ENCODE measurements around the gene CTNND2.

Gene CTNND2

GRCh38 chr5:11602298-11602697 is 301.9 kb downstream of the CTNND2 start:
- H3K36me3 ChIP-seq (replicated peaks; ENCODE audit: insufficient read depth, low read length): no peaks in the 10 kb centered on the region
- no peaks in the 10 kb centered on the region for H3K27me3 ChIP-seq (replicated peaks; ENCODE audit: insufficient read depth, low read length)
- no peak for DNase-seq
- no peaks in the 10 kb centered on the region for H3F3A ChIP-seq (ENCODE audit: insufficient read depth, low read length)
- no peak overlapping the region for H3K9ac ChIP-seq (ENCODE audit: low read length)
- no peaks in the 10 kb centered on the region for H3K9me2 ChIP-seq (replicated peaks; ENCODE audit: insufficient read depth, low read length)
- H3K4me1 ChIP-seq (ENCODE audit: low read length): no peaks in the 10 kb centered on the region
- H4K20me1 ChIP-seq (ENCODE audit: insufficient read depth, low read length): no peaks in the 10 kb centered on the region
- H3K4me3 ChIP-seq (ENCODE audit: low read length): no peak overlapping the region
- no peak overlapping the region for H2AFZ ChIP-seq (ENCODE audit: low read length)
- no peak overlapping the region for H3K27ac ChIP-seq (ENCODE audit: low read length)
- no peak overlapping the region for H3K4me2 ChIP-seq (ENCODE audit: low read depth, low read length)
- H3K79me2 ChIP-seq (ENCODE audit: low read length): no peaks in the 10 kb centered on the region
- no peaks in the 10 kb centered on the region for H3K9me3 ChIP-seq (replicated peaks; ENCODE audit: insufficient read depth, low read length)
- no peak for TF ChIP-seq EZH2phosphoT487 (IDR thresholded peaks at IDR 0.05; ENCODE audit: low read length)
- TF ChIP-seq CTCF (IDR thresholded peaks at IDR 0.05; ENCODE audit: low read length): no peak
- TF ChIP-seq EZH2 (optimal IDR thresholded peaks at IDR 0.05; ENCODE audit: low read depth, low read length): no peak

- TF ChIP-seq CTCF (IDR thresholded peaks at IDR 0.05; ENCODE audit: low read length) (no peak), EZH2phosphoT487 (IDR thresholded peaks at IDR 0.05; ENCODE audit: low read length) (no peak), EZH2 (optimal IDR thresholded peaks at IDR 0.05; ENCODE audit: low read depth, low read length) (no peak)
- H3K4me1 ChIP-seq (ENCODE audit: low read length): 0 out of 2 replicates have a peak, but pooled peaks cover 3% of the 10 kb centered on the region
- H3K4me2 ChIP-seq (ENCODE audit: low read depth, low read length): no peak overlapping the region
- no peaks in the 10 kb centered on the region for H4K20me1 ChIP-seq (ENCODE audit: insufficient read depth, low read length)
- no peaks in the 10 kb centered on the region for H3K36me3 ChIP-seq (replicated peaks; ENCODE audit: insufficient read depth, low read length)
- H3K4me3 ChIP-seq (ENCODE audit: low read length): no peak overlapping the region
- H2AFZ ChIP-seq (ENCODE audit: low read length): no peak overlapping the region
- no peak overlapping the region for H3K27ac ChIP-seq (ENCODE audit: low read length)
- H3F3A ChIP-seq (ENCODE audit: insufficient read depth, low read length): no peaks in the 10 kb centered on the region
- DNase-seq: no peak
- H3K27me3 ChIP-seq (replicated peaks; ENCODE audit: insufficient read depth, low read length): no peaks in the 10 kb centered on the region
- H3K79me2 ChIP-seq (ENCODE audit: low read length): no peaks in the 10 kb centered on the region
- no peak overlapping the region for H3K9ac ChIP-seq (ENCODE audit: low read length)
- no peaks in the 10 kb centered on the region for H3K9me3 ChIP-seq (replicated peaks; ENCODE audit: insufficient read depth, low read length)
- H3K9me2 ChIP-seq (replicated peaks; ENCODE audit: insufficient read depth, low read length): no peaks in the 10 kb centered on the region
Measured at GRCh38 chr5:11599499-11599898, 304.7 kb downstream of the CTNND2 start.

- H3K27me3 ChIP-seq (replicated peaks; ENCODE audit: insufficient read depth, low read length): no peaks in the 10 kb centered on the region
- H3K27ac ChIP-seq (ENCODE audit: low read length): no peak overlapping the region
- H3K4me2 ChIP-seq (ENCODE audit: low read depth, low read length): no peak overlapping the region
- H3F3A ChIP-seq (ENCODE audit: insufficient read depth, low read length): no peaks in the 10 kb centered on the region
- no peak overlapping the region for H3K4me3 ChIP-seq (ENCODE audit: low read length)
- no peak for DNase-seq
- H3K4me1 ChIP-seq (ENCODE audit: low read length): 0 out of 2 replicates have a peak, but pooled peaks cover 3% of the 10 kb centered on the region
- no peaks in the 10 kb centered on the region for H3K79me2 ChIP-seq (ENCODE audit: low read length)
- no peak overlapping the region for H2AFZ ChIP-seq (ENCODE audit: low read length)
- H3K9me3 ChIP-seq (replicated peaks; ENCODE audit: insufficient read depth, low read length): no peaks in the 10 kb centered on the region
- TF ChIP-seq CTCF (IDR thresholded peaks at IDR 0.05; ENCODE audit: low read length) (no peak), EZH2phosphoT487 (IDR thresholded peaks at IDR 0.05; ENCODE audit: low read length) (no peak), EZH2 (optimal IDR thresholded peaks at IDR 0.05; ENCODE audit: low read depth, low read length) (no peak)
- no peaks in the 10 kb centered on the region for H4K20me1 ChIP-seq (ENCODE audit: insufficient read depth, low read length)
- H3K36me3 ChIP-seq (replicated peaks; ENCODE audit: insufficient read depth, low read length): no peaks in the 10 kb centered on the region
- H3K9ac ChIP-seq (ENCODE audit: low read length): no peak overlapping the region
- H3K9me2 ChIP-seq (replicated peaks; ENCODE audit: insufficient read depth, low read length): no peaks in the 10 kb centered on the region
Measured at GRCh38 chr5:11596657-11597071, 307.6 kb downstream of the CTNND2 start.
